Glutamatergic neuron (in vitro differentiated cells): ENCODE results near the gene SELENOV. TPM values are rescaled to one million over a fixed set of nuclear protein-coding genes. Genes with fewer than 3 reads are reported as not detected.

Experiments used
- DNase-seq: peaks from one replicate; pipeline ENCODE4 v3.0.0; 2022
- H3K27ac Mint-ChIP-seq: one replicate; pipeline ENCODE4 v1.8.0; 2020; ENCODE audit warnings: mild to moderate bottlenecking, mixed read lengths, inconsistent platforms; ENCODE audit not compliant: unreplicated experiment
- H3K27me3 Mint-ChIP-seq: one replicate; pipeline ENCODE4 v1.8.0; 2020; ENCODE audit warnings: mild to moderate bottlenecking, moderate library complexity, mixed read lengths, inconsistent platforms; ENCODE audit not compliant: unreplicated experiment
- H3K36me3 Mint-ChIP-seq: one replicate; pipeline ENCODE4 v1.8.0; 2020; ENCODE audit warnings: mild to moderate bottlenecking, mixed read lengths, inconsistent platforms; ENCODE audit not compliant: unreplicated experiment
- H3K4me1 Mint-ChIP-seq: one replicate; pipeline ENCODE4 v1.8.0; 2020; ENCODE audit warnings: mild to moderate bottlenecking, low read depth, mixed read lengths, inconsistent platforms; ENCODE audit not compliant: unreplicated experiment
- H3K4me3 Mint-ChIP-seq: one replicate; pipeline ENCODE4 v1.8.0; 2020; ENCODE audit warnings: mild to moderate bottlenecking, mixed read lengths, inconsistent platforms; ENCODE audit not compliant: unreplicated experiment
- H3K9me3 Mint-ChIP-seq: one replicate; pipeline ENCODE4 v1.8.0; 2020; ENCODE audit warnings: mild to moderate bottlenecking, moderate library complexity, mixed read lengths, inconsistent platforms; ENCODE audit not compliant: unreplicated experiment
- total RNA-seq: library from RNA; stranded (reverse); fragmentation: NEBNext Ultra II Directional; extraction: Animal tissue kit (Norgen Biotek cat#: 25700); gene quantifications from one replicate; pipeline ENCODE4 v1.2.1, GENCODE V29; 2021; ENCODE audit not compliant: unreplicated experiment
- TF ChIP-seq, protein P1 (sequence below): fragments of 200-600 bp; sonication (generic); IDR thresholded peaks from one replicate; pipeline ENCODE4 v1.5.0; 2021; ENCODE audit not compliant: partially characterized antibody, unreplicated experiment

The SELENOV gene
- total RNA-seq, 1 donor from 2014 or later, result 9.9 TPM

DNA sequence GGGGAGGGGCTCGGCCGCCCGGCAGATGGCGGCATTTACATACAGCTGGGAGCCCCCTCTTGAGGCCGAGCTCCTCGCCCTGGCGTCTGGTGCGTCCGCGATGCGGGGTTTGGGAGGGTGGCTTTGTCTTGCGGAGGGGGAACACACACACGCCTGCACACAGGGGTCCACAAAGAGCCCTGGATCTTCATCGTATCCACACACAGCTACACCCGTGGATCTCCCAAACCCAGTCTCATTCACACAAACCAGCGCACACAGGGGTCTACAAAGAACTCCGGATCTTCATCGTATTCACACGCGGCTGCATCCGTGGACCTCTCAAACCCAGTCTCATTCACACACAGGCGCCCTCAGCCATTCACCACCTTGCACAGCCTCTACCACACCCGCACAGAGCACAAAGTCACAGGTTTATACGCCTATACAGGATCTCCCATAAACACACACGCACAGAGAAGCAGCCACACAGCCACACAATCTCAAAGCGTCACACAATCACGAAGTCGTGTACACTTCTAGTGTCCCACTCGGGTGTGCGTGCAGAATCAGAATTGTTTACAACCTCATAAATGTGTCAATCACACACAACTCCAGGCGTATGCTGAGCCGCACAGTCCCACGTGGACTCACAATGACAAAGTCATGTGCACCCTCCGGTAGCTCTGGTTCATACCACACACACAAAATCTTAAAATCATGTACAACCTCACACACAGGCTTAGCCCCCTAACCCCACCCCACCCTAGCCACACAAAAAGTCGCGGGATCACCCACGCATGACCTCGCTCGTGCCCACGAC is 16.7 kb upstream of the SELENOV start:
- TF ChIP-seq, protein P1, sequence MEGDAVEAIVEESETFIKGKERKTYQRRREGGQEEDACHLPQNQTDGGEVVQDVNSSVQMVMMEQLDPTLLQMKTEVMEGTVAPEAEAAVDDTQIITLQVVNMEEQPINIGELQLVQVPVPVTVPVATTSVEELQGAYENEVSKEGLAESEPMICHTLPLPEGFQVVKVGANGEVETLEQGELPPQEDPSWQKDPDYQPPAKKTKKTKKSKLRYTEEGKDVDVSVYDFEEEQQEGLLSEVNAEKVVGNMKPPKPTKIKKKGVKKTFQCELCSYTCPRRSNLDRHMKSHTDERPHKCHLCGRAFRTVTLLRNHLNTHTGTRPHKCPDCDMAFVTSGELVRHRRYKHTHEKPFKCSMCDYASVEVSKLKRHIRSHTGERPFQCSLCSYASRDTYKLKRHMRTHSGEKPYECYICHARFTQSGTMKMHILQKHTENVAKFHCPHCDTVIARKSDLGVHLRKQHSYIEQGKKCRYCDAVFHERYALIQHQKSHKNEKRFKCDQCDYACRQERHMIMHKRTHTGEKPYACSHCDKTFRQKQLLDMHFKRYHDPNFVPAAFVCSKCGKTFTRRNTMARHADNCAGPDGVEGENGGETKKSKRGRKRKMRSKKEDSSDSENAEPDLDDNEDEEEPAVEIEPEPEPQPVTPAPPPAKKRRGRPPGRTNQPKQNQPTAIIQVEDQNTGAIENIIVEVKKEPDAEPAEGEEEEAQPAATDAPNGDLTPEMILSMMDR, result no peak
- Mint-ChIP-seq H3K9me3 (peaks cover 28% of the 10 kb centered on the region), H3K36me3 (peaks cover 7% of the 10 kb centered on the region), H3K4me1 (peaks cover 18% of the 10 kb centered on the region), H3K4me3 (peak overlapping the region; percentile 97), H3K27ac (peak overlapping the region; percentile 100), H3K27me3 (peaks cover 25% of the 10 kb centered on the region)
- peak; percentile 92 for DNase-seq

DNA sequence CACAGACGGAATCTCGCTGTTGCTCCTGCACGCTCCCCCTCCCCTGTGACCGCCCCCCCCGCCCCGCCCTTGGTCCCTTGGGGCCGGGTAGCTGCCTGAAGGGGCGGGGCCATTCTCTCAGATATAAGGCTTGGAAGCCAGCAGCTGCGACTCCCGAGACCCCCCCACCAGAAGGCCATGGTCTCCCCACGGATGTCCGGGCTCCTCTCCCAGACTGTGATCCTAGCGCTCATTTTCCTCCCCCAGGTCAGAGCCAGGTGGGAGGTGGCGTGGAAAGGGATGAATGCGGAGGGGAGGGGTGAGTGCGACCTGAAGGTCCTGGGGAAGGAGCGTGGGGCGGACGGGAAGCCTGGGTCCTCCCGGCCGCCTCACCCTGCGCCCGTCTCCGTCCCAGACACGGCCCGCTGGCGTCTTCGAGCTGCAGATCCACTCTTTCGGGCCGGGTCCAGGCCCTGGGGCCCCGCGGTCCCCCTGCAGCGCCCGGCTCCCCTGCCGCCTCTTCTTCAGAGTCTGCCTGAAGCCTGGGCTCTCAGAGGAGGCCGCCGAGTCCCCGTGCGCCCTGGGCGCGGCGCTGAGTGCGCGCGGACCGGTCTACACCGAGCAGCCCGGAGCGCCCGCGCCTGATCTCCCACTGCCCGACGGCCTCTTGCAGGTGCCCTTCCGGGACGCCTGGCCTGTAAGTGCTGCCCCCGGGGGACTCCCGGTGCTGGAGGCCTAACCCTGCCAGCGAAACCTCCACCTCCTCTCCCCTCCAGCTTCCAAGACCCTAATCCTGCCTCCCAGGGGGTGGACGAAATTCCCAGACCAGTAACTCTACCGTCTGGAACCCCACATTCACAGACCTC is 15.9 kb upstream of the SELENOV start, which contains the start of gene DLL3:
Gene DLL3, plus strand, starts transcription at position 150 of the 845 bp plus-strand sequence. Its CDS starts 28 bp downstream, at position 178.
- H3K9me3 Mint-ChIP-seq, result peaks cover 29% of the 10 kb centered on the region
- peaks cover 25% of the 10 kb centered on the region for H3K4me1 Mint-ChIP-seq
- H3K27me3 Mint-ChIP-seq, result peaks cover 30% of the 10 kb centered on the region
- H3K4me3 Mint-ChIP-seq, result peak within 1 kb of the TSS; percentile 97
- TF ChIP-seq, protein P1, result no peak
- H3K36me3 Mint-ChIP-seq, result peaks cover 7% of the 10 kb centered on the region
- DNase-seq, result peak; percentile 83
- H3K27ac Mint-ChIP-seq, result peak within 1 kb of the TSS; percentile 100

DNA sequence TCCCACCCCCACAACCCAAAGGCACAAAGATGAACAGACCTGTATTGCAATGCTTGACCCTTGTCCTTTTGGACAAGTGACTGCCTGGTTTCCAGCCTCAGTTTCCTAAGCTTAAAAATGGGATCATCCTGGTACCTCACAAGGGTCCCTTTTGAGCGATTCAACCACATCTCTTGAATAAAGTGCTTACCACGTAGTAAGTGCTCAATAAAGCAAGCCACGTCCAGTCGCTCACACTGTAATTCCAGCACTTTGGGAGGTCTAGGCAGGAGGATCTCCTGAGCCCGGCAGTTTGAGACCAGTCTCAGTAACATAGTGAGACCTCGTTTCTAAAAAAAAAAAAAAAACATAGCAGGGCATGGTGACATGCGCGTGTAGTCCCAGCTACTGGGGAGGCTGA is 15.0 kb upstream of the SELENOV start:
- peak overlapping the region; percentile 99 for H3K27ac Mint-ChIP-seq
- H3K4me3 Mint-ChIP-seq, result peak overlapping the region; percentile 97
- H3K27me3 Mint-ChIP-seq, result peaks cover 37% of the 10 kb centered on the region
- peaks cover 34% of the 10 kb centered on the region for H3K4me1 Mint-ChIP-seq
- H3K36me3 Mint-ChIP-seq, result peaks cover 7% of the 10 kb centered on the region
- H3K9me3 Mint-ChIP-seq, result peaks cover 35% of the 10 kb centered on the region
- DNase-seq, result no peak
- TF ChIP-seq, protein P1, result no peak

DNA sequence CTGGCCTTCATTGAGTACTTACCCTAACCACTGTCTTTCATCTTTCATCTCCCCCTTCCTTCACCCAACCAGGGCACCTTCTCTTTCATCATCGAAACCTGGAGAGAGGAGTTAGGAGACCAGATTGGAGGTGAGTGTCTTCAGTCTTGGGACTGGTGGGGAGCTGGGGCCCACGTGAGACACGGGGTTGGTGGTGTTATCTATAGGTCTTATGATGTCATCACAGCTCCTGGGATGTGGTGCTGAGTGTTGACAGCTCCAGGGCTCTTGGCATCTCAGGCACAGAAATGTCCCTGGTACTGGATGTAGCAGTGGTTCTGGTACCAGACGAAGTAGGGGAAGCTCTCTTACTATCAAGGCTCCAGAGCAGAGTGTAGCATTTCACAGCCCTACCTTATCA is 14.4 kb upstream of the SELENOV start:
- Mint-ChIP-seq H3K27ac (peak overlapping the region; percentile 99), H3K4me1 (peaks cover 36% of the 10 kb centered on the region), H3K4me3 (peak overlapping the region; percentile 97), H3K36me3 (peaks cover 7% of the 10 kb centered on the region), H3K27me3 (peaks cover 38% of the 10 kb centered on the region), H3K9me3 (peaks cover 35% of the 10 kb centered on the region)
- no peak for DNase-seq
- TF ChIP-seq, protein P1, result no peak
